Naive thymus-derived CD4-positive, alpha-beta T cell (primary cell): Measurements from ENCODE around the gene CER1. TPM values are rescaled to one million over a fixed set of nuclear protein-coding genes. Genes with fewer than 3 reads are reported as not detected.

ENCODE experiments used
- ATAC-seq: fragments of 150-1000 bp; cut with Tn5 transposase; 2 replicates; pipeline ENCODE4 v1.10.0; 2021; ENCODE audit warnings: mild to moderate bottlenecking, moderate library complexity
- CTCF ChIA-PET: fragments of 350-600 bp; sonication (Branson Sonifier 250); formaldehyde crosslinking; loops from one replicate; lab custom pipeline; 2021; ENCODE audit warnings: antibody characterized with exemption; lab: Charles Lee
- POLR2A ChIA-PET: fragments of 350-600 bp; sonication (Branson Sonifier 250); formaldehyde crosslinking; loops from one replicate; lab custom pipeline; 2021; ENCODE audit warnings: antibody characterized with exemption, inconsistent platforms; lab: Charles Lee
- DNase-seq, 9 donors: peaks; one replicate each; pipeline versions ENCODE4 v3.0.0 to v3.0.0-alpha.2; 2020 to 2022; ENCODE audit warnings: mixed read lengths in 1 of 9
- H3K27ac ChIP-seq: one replicate; pipeline ENCODE4 v1.7.0; 2013; ENCODE audit warnings: mild to moderate bottlenecking, low read depth, low read length, moderate library complexity
- H3K27me3 ChIP-seq, 2 donors: one replicate each; pipeline ENCODE4 v1.7.0; 2013; ENCODE audit warnings: low read length in 2 of 2, mild to moderate bottlenecking in 2 of 2, moderate library complexity in 2 of 2; ENCODE audit not compliant: control insufficient read depth in 2 of 2, insufficient read depth in 2 of 2
- H3K36me3 ChIP-seq, 3 experiments: 1 replicate in 2 of 3; 2 replicates in 1 of 3; pipeline ENCODE4 v1.7.0; 2013; ENCODE audit warnings: low read length in 3 of 3, mild to moderate bottlenecking in 3 of 3, moderate library complexity in 1 of 3; ENCODE audit not compliant: insufficient read depth in 3 of 3, control insufficient read depth in 2 of 3
- H3K4me1 ChIP-seq, 2 donors: one replicate each; pipeline ENCODE4 v1.7.0; 2013; ENCODE audit warnings: low read length in 2 of 2, mild to moderate bottlenecking in 2 of 2, moderate library complexity in 1 of 2; ENCODE audit not compliant: control insufficient read depth in 2 of 2, insufficient read depth in 2 of 2
- H3K4me3 ChIP-seq: 2 replicates; pipeline ENCODE4 v1.7.0; 2013; ENCODE audit warnings: mild to moderate bottlenecking, low read length
- H3K9me3 ChIP-seq, 3 experiments: 1 replicate in 2 of 3; 2 replicates in 1 of 3; pipeline ENCODE4 v1.7.0; 2013; ENCODE audit warnings: low read length in 3 of 3; ENCODE audit not compliant: control insufficient read depth in 2 of 3
- H3K27ac Mint-ChIP-seq, 9 donors: one replicate each; pipeline ENCODE4 v1.8.0; 2020 to 2022; ENCODE audit warnings: mixed read lengths in 9 of 9, mild to moderate bottlenecking in 8 of 9, moderate library complexity in 5 of 9, inconsistent platforms in 2 of 9
- H3K27me3 Mint-ChIP-seq, 5 donors: one replicate each; pipeline ENCODE4 v1.8.0; 2021 to 2022; ENCODE audit warnings: mixed read lengths in 5 of 5, mild to moderate bottlenecking in 1 of 5
- H3K36me3 Mint-ChIP-seq, 5 donors: one replicate each; pipeline ENCODE4 v1.8.0; 2020 to 2022; ENCODE audit warnings: mixed read lengths in 5 of 5, mild to moderate bottlenecking in 3 of 5, inconsistent platforms in 1 of 5
- H3K4me1 Mint-ChIP-seq, 7 donors: one replicate each; pipeline ENCODE4 v1.8.0; 2020 to 2022; ENCODE audit warnings: mixed read lengths in 7 of 7, mild to moderate bottlenecking in 3 of 7, inconsistent platforms in 1 of 7
- H3K4me3 Mint-ChIP-seq, 10 donors: one replicate each; pipeline ENCODE4 v1.8.0; 2020 to 2022; ENCODE audit warnings: mild to moderate bottlenecking in 10 of 10, mixed read lengths in 10 of 10, moderate library complexity in 6 of 10, inconsistent platforms in 2 of 10
- H3K9me3 Mint-ChIP-seq, 11 donors: one replicate each; pipeline ENCODE4 v1.8.0; 2020 to 2022; ENCODE audit warnings: mixed read lengths in 11 of 11, mild to moderate bottlenecking in 4 of 11, inconsistent platforms in 1 of 11, moderate library complexity in 1 of 11
- intact Hi-C, 2 donors: fragments of 100-400 bp; cut with micrococcal nuclease; formaldehyde crosslinking; loops; one replicate each; pipeline ENCODE4 v1.15.1; 2023
- polyA plus RNA-seq, 2 donors: library from polyadenylated mRNA; unstranded; fragments of 300-500 nt; fragmentation: Illumina TruSeq; gene quantifications; one replicate each; pipeline ENCODE4 v1.2.3, GENCODE V29; 2021
- total RNA-seq, 6 experiments: library from RNA in 5 of 6; stranded (reverse) in 5 of 6; gene quantifications; 1 replicate in 5 of 6; 2 replicates in 1 of 6; pipeline ENCODE4 v1.2.3 and lab custom pipeline; 2021 to 2026

The CER1 gene
- total and polyA plus RNA-seq, 7 experiments from 2014 or later, result not detected

DNA sequence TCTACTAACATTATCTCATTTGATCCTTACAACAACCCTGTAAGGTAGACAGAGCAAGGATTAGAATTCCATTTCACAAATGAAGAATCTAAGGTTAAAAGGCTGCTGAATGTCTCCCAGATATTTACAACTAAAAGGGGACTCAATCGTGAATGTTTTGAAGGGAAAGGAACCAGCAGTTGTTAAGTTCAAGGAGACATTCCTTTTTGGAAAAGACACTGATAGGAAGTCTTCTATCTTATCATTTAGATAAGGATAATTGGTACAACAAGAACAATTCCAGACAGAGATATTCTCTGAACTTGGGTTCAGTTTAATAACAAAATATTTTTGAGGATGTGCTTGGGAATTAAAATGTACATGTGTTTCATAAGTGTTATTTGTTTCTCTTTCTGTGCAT lies 37.5 kb upstream of the CER1 start:
- ATAC-seq (no peak), DNase-seq (no peak)
- H3K27ac Mint-ChIP-seq, result no peak overlapping the region
- H3K4me3 Mint-ChIP-seq, result no peak overlapping the region
- H3K27me3 Mint-ChIP-seq, result peaks cover 3 to 21% (median 13%) of the 10 kb centered on the region in 5 donors
- Histone ChIP-seq H3K27ac (no peak overlapping the region), H3K4me1 (no peaks in the 10 kb centered on the region), H3K4me3 (no peak overlapping the region), H3K36me3 (no peaks in the 10 kb centered on the region), H3K27me3 (no peaks in the 10 kb centered on the region), H3K9me3 (no peaks in the 10 kb centered on the region)
- H3K9me3 Mint-ChIP-seq, result peaks cover 0 to 1% (median 0%) of the 10 kb centered on the region in 11 donors
- H3K36me3 Mint-ChIP-seq, result no peaks in the 10 kb centered on the region
- POLR2A ChIA-PET, result no interaction called here
- CTCF ChIA-PET, result no interaction called here
- H3K4me1 Mint-ChIP-seq, result no peaks in the 10 kb centered on the region
- intact Hi-C loops, result no loop called here

DNA sequence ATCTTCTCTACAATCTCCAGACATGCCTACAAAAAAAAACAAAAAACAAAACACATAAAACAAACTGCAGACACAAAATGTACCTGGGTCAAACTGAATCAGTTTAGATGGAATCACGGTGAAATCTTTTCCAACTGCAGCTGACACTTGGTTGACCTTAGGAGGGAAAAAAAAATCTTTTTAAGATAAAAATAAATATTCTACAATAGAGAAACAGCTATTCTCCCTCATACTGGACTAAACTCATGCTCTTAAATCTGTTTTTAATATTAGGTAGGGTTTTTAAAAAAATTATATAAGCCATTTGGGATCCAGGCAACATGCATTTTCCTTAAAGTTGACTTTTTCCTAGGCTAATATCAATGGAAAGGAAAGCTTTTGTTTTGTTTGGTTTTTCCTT lies 33.8 kb upstream of the CER1 start:
- H3K27ac ChIP-seq, result no peak overlapping the region
- Mint-ChIP-seq H3K9me3 (no peaks in the 10 kb centered on the region), H3K36me3 (no peaks in the 10 kb centered on the region), H3K4me1 (no peaks in the 10 kb centered on the region), H3K4me3 (no peak overlapping the region), H3K27me3 (peaks cover 11 to 23% (median 15%) of the 10 kb centered on the region in 5 donors), H3K27ac (no peak overlapping the region)
- ATAC-seq (no peak), DNase-seq (no peak)
- no peaks in the 10 kb centered on the region for H3K9me3 ChIP-seq
- H3K27me3 ChIP-seq, result no peaks in the 10 kb centered on the region
- no peaks in the 10 kb centered on the region for H3K4me1 ChIP-seq
- no peaks in the 10 kb centered on the region for H3K36me3 ChIP-seq
- H3K4me3 ChIP-seq, result no peak overlapping the region
- ChIA-PET CTCF (interaction anchor here (1.0 kb wide), 1 partner anchor 12 kb away, joined by 3 read pairs; no protein-coding TSS in a partner anchor), POLR2A (no interaction called here)
- intact Hi-C loops, result no loop called here

DNA sequence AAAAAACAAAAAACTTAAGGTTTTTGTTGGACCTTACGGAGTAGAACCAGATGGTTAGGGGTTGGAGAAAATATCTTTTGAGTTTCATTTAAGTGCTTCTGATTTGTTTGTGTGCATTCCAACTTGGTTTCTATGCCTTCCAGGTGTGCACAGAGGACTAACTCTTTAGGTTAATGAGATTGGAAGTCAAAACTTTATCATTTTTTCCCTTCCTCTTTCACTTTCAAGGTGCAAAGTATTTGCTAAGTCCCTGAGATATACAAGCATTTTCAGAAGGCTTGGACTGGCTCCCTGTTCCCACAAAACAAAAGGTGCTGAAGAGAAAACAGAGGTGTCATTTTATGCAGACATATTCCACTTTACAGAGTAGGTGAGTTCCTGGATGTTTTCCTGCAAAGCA lies 30.3 kb upstream of the CER1 start:
- CTCF ChIA-PET, result no interaction called here
- Mint-ChIP-seq H3K27ac (no peak overlapping the region), H3K36me3 (no peaks in the 10 kb centered on the region), H3K4me3 (no peak overlapping the region), H3K9me3 (no peaks in the 10 kb centered on the region), H3K27me3 (peaks cover 27 to 45% (median 29%) of the 10 kb centered on the region in 5 donors), H3K4me1 (peaks cover 3 to 25% (median 21%) of the 10 kb centered on the region in 7 donors)
- Histone ChIP-seq H3K27ac (no peak overlapping the region), H3K4me1 (peaks cover 0 to 4% of the 10 kb centered on the region in 2 donors), H3K36me3 (no peaks in the 10 kb centered on the region), H3K9me3 (no peaks in the 10 kb centered on the region), H3K4me3 (no peak overlapping the region), H3K27me3 (no peaks in the 10 kb centered on the region)
- intact Hi-C loops, result no loop called here
- POLR2A ChIA-PET, result no interaction called here
- ATAC-seq (no peak), DNase-seq (no peak)

DNA sequence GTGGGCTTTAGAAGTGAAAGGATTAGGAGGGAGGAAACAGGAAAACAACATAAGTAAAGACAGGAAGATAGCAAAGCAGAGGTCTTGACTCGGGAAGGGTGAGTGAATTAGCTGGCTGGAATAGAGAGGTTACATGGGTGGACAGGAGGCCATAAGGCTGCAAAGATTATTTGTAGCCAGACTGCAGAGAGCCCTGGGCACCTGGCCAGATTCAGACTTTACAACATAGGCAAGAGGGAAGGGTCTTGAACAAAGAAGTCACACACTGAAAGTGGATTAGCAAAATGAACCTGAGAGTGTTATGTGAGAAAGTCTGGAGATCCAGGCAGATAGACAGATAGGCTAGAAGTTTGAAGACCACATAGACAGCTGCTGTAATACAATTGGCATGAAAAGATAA lies 29.7 kb upstream of the CER1 start:
- POLR2A ChIA-PET, result no interaction called here
- DNase-seq, result no peak
- no peaks in the 10 kb centered on the region for H3K36me3 Mint-ChIP-seq
- intact Hi-C loops, result no loop called here
- H3K27me3 ChIP-seq, result no peaks in the 10 kb centered on the region
- no peaks in the 10 kb centered on the region for H3K9me3 Mint-ChIP-seq
- no peaks in the 10 kb centered on the region for H3K36me3 ChIP-seq
- no peak overlapping the region for H3K4me3 ChIP-seq
- H3K9me3 ChIP-seq, result no peaks in the 10 kb centered on the region
- no peak overlapping the region for H3K4me3 Mint-ChIP-seq
- H3K27ac ChIP-seq, result no peak overlapping the region
- H3K27me3 Mint-ChIP-seq, result peaks cover 26 to 46% (median 29%) of the 10 kb centered on the region in 5 donors
- no peak overlapping the region for H3K27ac Mint-ChIP-seq
- peaks cover 3 to 25% (median 21%) of the 10 kb centered on the region in 7 donors for H3K4me1 Mint-ChIP-seq
- H3K4me1 ChIP-seq, result peaks cover 0 to 4% of the 10 kb centered on the region in 2 donors
- ATAC-seq, result no peak
- CTCF ChIA-PET, result no interaction called here

DNA sequence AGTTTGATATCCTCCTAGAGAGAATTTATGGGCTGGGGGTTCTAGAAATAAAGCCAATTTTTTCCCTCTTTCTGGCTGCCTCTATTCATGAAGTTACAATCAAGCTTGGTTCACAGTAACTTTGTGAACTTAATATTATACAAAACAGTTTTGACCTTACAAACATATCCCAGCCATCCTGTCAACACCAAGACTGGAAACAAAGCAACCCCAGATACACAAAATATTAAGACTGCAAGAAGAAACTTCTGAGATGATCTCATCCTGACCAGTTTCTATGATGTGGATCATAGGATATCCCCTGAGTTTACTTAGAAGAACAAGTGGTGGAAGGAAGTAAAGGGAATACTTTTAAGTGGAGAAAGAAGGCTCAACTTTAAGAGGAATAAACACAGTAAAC lies 28.3 kb upstream of the CER1 start:
- Mint-ChIP-seq H3K27me3 (peaks cover 23 to 46% (median 27%) of the 10 kb centered on the region in 5 donors), H3K27ac (no peak overlapping the region), H3K4me1 (peaks cover 3 to 25% (median 21%) of the 10 kb centered on the region in 7 donors), H3K4me3 (peak overlapping the region in 1 of 10 donors; percentile 48), H3K9me3 (no peaks in the 10 kb centered on the region), H3K36me3 (no peaks in the 10 kb centered on the region)
- no peak overlapping the region for H3K27ac ChIP-seq
- no peak overlapping the region for H3K4me3 ChIP-seq
- ATAC-seq, result no peak
- DNase-seq, result no peak
- no peaks in the 10 kb centered on the region for H3K9me3 ChIP-seq
- ChIA-PET CTCF (no interaction called here), POLR2A (no interaction called here)
- no peaks in the 10 kb centered on the region for H3K27me3 ChIP-seq
- intact Hi-C loops, result no loop called here
- H3K36me3 ChIP-seq, result no peaks in the 10 kb centered on the region
- peaks cover 0 to 4% of the 10 kb centered on the region in 2 donors for H3K4me1 ChIP-seq

GRCh38 chr9:14749741-14750211 lies 27.2 kb upstream of the CER1 start:
- peak in 7 of 9 donors; percentile 16 to 55 (median 33) for DNase-seq
- peaks cover 23 to 48% (median 27%) of the 10 kb centered on the region in 5 donors for H3K27me3 Mint-ChIP-seq
- intact Hi-C loops, result loop anchor here in 1 of 2 donors (2.0 kb wide), 1 partner anchor 71 kb away; no protein-coding TSS in a partner anchor
- no peaks in the 10 kb centered on the region for H3K9me3 ChIP-seq
- H3K27me3 ChIP-seq, result no peaks in the 10 kb centered on the region
- POLR2A ChIA-PET, result no interaction called here
- no peaks in the 10 kb centered on the region for H3K36me3 ChIP-seq
- H3K36me3 Mint-ChIP-seq, result no peaks in the 10 kb centered on the region
- no peak overlapping the region for H3K4me3 ChIP-seq
- no peak overlapping the region for H3K27ac ChIP-seq
- peaks cover 0 to 3% (median 2%) of the 10 kb centered on the region in 11 donors for H3K9me3 Mint-ChIP-seq
- peak overlapping the region in 2 of 9 donors; percentile 21 to 41 for H3K27ac Mint-ChIP-seq
- H3K4me3 Mint-ChIP-seq, result peak overlapping the region in 9 of 10 donors; percentile 2 to 55 (median 30)
- ATAC-seq, result peak; percentile 75
- H3K4me1 ChIP-seq, result peaks cover 0 to 4% of the 10 kb centered on the region in 2 donors
- CTCF ChIA-PET, result no interaction called here
- peaks cover 3 to 25% (median 21%) of the 10 kb centered on the region in 7 donors for H3K4me1 Mint-ChIP-seq

DNA sequence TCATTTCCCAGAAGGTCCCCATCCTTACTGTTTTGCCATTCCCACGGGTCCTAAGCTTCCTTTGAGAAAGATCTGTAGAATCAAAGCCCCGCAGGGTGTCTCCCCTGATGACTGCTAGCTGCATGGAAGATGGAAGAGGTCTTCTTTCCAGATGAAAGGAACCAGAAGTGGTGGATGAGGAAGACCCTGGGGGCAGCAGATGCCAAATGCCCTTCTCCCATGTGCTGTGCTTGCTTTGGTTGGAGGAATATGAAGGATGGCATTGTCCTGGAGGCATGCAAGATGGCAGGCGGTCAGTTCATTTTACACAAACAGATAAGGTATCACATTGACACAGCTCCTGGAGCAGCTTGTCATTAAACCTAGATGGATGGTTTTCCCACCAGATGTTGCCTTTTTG lies 25.8 kb upstream of the CER1 start:
- Mint-ChIP-seq H3K27me3 (peaks cover 18 to 49% (median 25%) of the 10 kb centered on the region in 5 donors), H3K27ac (no peak overlapping the region), H3K4me3 (no peak overlapping the region), H3K9me3 (peaks cover 0 to 4% (median 2%) of the 10 kb centered on the region in 11 donors), H3K4me1 (peaks cover 3 to 25% (median 21%) of the 10 kb centered on the region in 7 donors), H3K36me3 (no peaks in the 10 kb centered on the region)
- no peak overlapping the region for H3K27ac ChIP-seq
- intact Hi-C loops, result loop anchor here in 1 of 2 donors (2.0 kb wide), 1 partner anchor 72 kb away; no protein-coding TSS in a partner anchor
- H3K4me3 ChIP-seq, result no peak overlapping the region
- no peaks in the 10 kb centered on the region for H3K9me3 ChIP-seq
- H3K27me3 ChIP-seq, result no peaks in the 10 kb centered on the region
- no peaks in the 10 kb centered on the region for H3K36me3 ChIP-seq
- POLR2A ChIA-PET, result no interaction called here
- DNase-seq, result no peak
- no peak for ATAC-seq
- peaks cover 0 to 4% of the 10 kb centered on the region in 2 donors for H3K4me1 ChIP-seq
- CTCF ChIA-PET, result no interaction called here
